Fibroblast of skin of right quadriceps (primary cell): ENCODE data around the gene FHL3.
"Not testable (repeated sequence)": the region's sequence is repeated elsewhere in the genome, so short reads cannot be mapped to it uniquely, and the experiment has no call there.

ENCODE experiments used
- DNase-seq: peaks from one replicate; pipeline ENCODE4 v3.0.0-alpha.2; 2013

Gene FHL3

GRCh38 chr1:37983546-37983945 lies 21.8 kb downstream of the FHL3 start:
- DNase-seq: no peak

GRCh38 chr1:37978541-37978940 lies 26.8 kb downstream of the FHL3 start:
- no peak for DNase-seq

DNA sequence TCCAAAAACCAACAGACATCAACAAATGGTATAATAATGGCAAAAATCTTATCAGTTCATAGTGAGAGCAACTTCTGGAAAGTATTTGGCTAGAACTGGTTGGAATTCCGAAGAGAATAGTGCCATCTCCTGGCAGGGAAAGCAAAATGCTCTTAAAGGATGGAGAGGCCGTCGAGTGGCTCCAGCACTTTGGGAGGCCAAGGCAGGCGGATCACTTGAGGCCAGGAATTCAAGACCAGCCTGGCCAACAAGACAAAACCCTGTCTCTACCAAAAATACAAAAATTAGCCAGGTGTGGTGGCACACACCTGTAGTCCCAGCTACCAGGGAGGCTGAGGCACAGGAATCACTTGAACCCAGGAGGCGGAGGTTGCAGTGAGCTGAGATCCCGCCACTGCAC lies 30.2 kb downstream of the FHL3 start:
- peak; percentile 53 for DNase-seq

DNA sequence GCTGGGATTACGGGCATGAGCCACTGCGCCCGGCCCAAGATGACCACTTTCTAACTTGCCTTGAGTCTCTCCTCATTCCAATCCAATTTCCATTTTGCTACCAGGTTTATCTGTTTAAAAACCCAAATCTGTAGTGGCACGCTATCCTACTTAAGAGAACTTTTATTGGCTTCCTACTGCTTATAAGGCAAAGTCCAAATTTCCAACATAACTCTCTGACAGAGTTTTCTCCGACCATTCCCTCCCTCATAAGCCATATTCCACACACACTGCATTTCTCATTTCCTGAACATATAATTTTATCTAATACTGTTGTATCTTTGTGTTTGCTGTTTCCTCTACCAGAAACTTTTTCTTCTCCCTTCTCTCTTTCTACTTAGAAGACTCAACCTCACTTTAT lies 30.7 kb downstream of the FHL3 start:
- no peak for DNase-seq

DNA sequence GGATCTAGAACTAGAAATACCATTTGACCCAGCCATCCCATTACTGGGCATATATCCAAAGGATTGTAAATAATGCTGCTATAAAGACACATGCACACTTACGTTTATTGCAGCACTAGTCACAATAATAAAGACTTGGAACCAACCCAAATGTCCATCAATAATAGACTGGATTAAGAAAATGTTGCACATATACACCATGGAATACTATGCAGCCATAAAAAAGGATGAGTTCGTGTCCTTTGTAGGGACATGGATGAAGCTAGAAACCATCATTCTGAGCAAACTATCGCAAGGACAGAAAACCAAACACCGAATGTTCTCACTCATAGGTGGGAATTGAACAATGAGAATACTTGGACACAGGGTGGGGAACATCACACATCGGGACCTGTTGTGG lies 31.6 kb downstream of the FHL3 start:
- not testable (repeated sequence) for DNase-seq

GRCh38 chr1:37965301-37965700 lies 40.0 kb downstream of the FHL3 start:
- DNase-seq: no peak

- DNase-seq: not testable (repeated sequence)
These were observed 41.2 kb downstream of the FHL3 start for GRCh38 chr1:37964106-37964505.

DNA sequence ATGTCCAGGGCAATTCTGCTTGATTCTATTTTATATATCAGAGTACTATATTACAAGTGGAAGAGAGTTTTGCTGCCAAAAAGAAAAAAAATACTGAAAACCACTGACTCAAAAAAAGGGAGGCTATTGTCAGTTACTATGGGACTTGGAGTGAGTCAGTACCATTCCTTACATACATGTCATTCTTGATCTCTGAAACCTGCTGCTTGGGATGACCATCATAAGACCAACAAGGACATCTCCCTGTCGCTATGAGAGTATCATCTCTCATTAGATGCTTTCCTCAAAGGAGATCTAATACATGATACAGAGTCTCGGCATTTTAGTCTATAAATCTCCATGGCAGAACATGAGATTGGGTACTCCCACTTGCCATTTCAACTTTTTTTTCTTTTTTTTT lies 46.6 kb downstream of the FHL3 start:
- peak; percentile 92 for DNase-seq

GRCh38 chr1:37955685-37956084 lies 49.6 kb downstream of the FHL3 start:
- DNase-seq: no peak

- no peak for DNase-seq
These were observed 50.9 kb downstream of the FHL3 start for GRCh38 chr1:37954316-37954971.

DNA sequence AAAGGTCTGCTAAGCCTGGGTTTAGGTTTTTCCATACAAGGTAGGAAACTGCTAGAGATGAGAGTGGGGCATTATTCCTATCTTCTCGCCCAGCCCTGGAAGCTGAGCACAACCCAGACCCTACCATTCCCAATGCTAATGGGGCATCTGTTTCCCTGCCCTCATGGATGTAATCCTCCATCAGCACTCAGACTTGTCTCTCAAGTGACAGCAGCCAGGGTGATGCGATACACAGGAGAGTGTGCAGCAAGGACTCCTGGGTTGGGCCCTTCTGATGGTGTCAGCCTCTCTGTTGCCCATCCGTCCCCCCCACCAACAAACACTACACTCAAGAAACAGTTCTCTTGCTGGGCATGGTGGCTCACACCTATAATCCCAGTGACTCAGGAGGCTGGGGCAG lies 52.6 kb downstream of the FHL3 start:
- DNase-seq: no peak

GRCh38 chr1:37951783-37952624 lies 53.3 kb downstream of the FHL3 start:
- no peak for DNase-seq

DNA sequence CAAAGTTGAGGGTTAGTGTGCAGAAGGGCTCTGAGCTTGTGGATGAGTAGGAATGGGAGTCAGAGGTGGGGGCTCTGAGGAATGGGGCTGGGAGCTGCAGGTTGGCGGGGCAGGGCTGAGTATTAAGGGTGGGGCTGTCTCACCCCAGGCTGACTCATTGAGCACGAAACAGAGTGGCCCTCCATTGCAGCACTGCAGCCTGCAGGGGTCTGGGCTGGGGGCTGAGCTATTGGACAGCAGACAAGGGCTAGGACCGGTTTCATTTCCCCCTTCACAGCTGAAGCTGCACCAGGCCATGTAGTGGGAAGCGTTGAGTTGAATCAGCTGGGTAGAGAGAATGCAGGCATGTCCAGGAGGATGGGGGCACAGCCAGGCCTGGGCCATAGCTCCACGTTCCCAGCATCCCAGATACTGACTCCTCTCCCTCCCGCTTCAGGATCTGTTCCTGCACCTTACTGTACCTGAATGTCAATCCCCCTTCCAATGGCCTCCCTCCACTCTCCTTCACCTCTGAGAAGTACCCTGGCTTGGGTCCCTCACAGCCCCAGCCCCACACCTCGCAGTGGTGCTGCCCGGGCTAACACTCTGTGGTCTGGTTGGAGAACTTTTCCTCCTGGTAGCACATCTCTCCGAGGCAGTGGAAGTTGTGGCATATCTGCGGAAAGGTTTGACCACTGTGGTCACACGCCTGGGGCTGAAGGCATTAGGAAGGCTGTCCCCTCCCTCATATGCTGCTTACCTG lies 54.1 kb downstream of the FHL3 start:
- no peak for DNase-seq

DNA sequence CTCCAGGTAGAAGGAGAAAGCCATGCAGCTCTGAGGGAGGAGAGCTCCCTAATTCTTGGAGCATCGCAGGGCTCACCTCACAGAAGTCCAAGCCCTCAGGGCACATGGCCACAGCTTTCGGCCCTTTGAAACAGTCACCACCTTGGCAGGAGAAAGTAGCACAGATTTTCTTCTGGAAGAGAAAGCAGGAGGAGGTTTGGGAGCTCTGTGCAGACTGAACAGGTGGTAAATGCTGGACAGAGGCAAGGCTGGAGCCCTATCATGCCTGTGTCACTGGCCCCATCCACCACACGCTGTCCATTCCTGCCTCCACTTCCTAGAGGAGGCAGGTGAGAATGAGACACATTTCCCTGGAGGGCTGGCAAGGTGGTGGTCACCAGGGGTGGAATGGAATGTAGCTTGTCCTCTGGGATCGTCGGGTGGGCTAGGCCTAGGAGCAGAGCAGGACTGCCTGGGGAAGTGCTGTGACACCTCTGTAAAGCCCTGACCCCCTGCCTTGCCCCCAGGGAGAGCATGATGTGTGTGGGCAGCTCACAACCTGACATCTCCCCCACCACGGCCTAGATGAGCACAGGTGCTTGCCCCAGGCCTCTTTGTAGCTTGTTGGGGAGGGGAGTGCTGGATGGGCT lies 55.7 kb downstream of the FHL3 start:
- no peak for DNase-seq

- no peak for DNase-seq
These were observed 56.5 kb downstream of the FHL3 start for GRCh38 chr1:37948841-37949240.

- DNase-seq: no peak
These were observed 57.1 kb downstream of the FHL3 start for GRCh38 chr1:37948166-37948565.

GRCh38 chr1:37947364-37947763 lies 58.0 kb downstream of the FHL3 start:
- DNase-seq: no peak
